NCI-H446 (cell line): Measurements from ENCODE around the gene DNAJC16.
"Not testable (repeated sequence)": the region's sequence is repeated elsewhere in the genome, so short reads cannot be mapped to it uniquely, and the experiment has no call there.

Source experiments
- DNase-seq, 2 experiments: peaks; one replicate each; lab custom pipeline; 2025; lab: John Stamatoyannopoulos, UW

Gene DNAJC16

DNA sequence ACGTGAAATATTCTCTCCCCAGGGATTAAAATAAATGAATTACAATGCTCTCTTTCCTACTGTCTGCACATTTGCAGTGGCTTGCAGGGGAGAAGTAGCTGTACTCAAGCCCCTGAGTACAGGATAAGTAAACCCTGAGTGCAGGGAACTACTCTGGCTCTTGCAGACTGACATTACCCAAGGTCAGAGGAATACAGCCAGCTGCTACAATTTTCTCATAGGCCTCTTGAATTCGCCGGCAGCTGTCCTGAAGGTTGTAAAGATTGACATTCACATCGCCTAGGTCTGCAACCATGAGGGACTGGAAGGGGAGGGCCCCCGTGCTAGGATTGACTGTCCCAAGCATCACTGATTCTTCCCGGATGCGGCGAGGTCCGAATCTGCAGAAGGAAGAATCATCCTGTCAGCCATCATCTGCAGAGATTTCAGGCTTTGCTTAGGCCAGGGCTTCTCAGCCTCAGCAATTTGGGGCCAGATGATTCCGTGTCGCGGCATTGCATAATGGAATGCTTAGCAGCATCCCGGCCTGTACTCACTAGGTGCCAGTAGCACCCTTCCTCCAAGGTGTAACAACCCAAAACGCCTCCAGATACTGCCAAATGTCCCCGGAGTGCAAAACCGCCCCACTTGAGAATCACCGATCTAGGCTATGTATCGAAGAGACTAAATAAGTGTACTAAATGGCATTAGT lies 56.5 kb downstream of the DNAJC16 start:
- DNase-seq, result no peak

- no peak for DNase-seq
Measured at GRCh38 chr1:15584489-15585363, 58.1 kb downstream of the DNAJC16 start, which contains the start of gene AGMAT. AGMAT (minus strand) TSS chr1:15585051; CDS start chr1:15584967, 84 bp downstream.

DNA sequence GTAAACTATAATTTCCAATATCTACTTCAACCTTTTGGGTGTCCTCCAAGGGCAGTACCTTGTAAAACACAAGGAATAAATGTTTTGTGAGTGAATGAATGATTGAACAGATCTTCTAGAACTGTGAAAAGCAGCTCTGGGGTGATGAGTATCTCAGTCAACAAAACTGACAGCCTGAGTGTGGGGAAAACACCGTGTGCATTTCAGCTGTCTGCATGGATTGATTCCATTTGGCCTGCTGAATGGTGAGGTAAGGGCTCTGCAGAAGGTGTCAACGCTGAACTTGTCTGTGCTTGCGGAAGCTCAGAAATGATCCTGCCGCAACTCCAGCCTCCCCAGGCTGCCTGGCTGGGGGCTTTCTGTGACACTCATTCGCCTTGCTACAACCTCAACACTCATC lies 65.6 kb downstream of the DNAJC16 start:
- DNase-seq, result no peak

- no peak for DNase-seq
Measured at GRCh38 chr1:15595809-15596617, 69.4 kb downstream of the DNAJC16 start.

DNA sequence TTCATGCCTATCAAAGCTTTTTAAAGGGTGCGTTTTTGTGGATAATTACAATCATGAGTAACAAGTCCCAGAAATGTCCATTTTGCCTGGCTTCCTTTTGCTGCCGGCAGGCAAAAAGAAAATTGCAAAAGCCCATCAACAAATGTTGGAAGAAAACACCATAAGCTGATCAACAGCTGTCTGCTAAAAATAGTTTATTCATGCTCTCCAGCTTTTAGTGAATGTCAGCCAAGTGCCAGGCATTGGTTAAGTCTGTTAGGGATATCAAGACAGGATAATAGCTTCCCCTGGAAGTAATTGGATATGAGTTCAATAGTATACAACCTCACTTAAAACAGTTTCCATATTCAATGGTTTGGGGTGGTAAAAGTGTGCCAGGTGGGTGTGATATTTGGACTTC lies 71.8 kb downstream of the DNAJC16 start:
- no peak for DNase-seq

- DNase-seq, result peak; percentile 94 to 99
Measured at GRCh38 chr1:15603050-15603965, 76.7 kb downstream of the DNAJC16 start.

DNA sequence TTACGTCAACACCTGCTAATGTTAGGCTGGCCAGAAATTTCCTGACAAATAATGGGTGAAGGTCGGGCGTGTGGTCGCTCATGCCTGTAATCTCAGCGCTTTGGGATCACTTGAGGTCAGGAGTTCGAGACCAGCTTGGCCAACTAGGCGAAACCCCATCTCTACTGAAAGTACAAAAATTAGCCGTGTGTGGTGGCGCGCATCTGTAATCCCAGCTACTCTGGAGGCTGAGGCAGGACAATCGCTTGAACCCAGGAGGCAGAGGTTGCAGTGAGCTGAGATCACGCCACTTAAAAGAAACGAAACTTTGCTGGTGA lies 77.3 kb downstream of the DNAJC16 start:
- DNase-seq, result not testable (repeated sequence)

- not testable (repeated sequence) for DNase-seq
Measured at GRCh38 chr1:15604400-15604799, 77.8 kb downstream of the DNAJC16 start.

DNA sequence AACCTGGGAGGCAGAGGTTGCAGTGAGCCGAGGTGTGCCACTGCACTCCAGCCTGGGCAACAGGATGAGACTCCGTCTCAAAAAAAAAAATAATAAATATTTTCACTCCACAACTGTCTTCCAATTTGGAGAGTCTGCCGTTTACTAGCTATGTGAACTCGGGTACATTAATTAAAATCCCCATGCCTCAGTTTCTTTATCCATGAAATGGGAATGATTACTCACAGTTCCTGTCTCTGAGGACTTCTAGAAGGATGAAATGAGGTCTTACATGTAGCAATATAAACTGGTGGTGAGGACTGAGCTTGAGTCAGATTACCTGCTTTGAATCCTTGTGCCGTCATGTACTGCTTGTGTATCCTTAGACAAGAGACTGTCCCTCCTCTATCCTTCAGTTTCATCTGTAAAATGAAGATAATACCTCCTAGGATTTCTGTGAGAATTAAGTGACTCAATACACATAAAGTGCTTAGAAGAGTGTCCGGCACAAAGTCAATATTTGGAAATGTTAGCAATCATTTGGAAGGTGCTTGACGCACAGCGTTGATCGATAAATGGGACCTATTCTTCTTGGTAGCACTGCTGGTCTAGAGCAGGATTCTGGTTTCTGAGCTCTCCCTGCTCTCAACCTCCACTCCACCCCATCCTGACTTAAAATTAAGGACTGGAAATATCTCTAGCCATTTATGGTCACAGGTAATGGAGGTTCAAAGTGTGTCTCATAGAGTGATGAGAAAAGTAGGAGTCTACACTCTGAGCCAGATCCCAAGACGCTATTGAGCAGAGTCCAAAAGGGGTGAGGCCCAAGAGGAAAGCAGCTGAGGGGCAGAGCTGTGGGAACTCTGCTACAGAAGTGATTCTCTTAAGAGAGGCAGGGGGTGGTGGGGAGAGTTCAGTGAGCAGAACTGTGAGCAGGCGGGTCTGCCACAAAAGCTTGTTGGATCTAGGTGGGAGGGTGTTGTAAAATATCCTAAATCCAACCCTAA lies 79.0 kb downstream of the DNAJC16 start:
- DNase-seq, result no peak

- no peak for DNase-seq
Measured at GRCh38 chr1:15609631-15610030, 83.0 kb downstream of the DNAJC16 start.

- DNase-seq, result no peak
Measured at GRCh38 chr1:15610167-15610566, 83.5 kb downstream of the DNAJC16 start.

- DNase-seq, result no peak
Measured at GRCh38 chr1:15616373-15617172, 89.9 kb downstream of the DNAJC16 start.

- peak; percentile 95 to 99 for DNase-seq
Measured at GRCh38 chr1:15617173-15618076, 90.8 kb downstream of the DNAJC16 start, which contains the start of gene DDI2. DDI2 (plus strand) TSS chr1:15617458; CDS start chr1:15617671, 213 bp downstream.

DNA sequence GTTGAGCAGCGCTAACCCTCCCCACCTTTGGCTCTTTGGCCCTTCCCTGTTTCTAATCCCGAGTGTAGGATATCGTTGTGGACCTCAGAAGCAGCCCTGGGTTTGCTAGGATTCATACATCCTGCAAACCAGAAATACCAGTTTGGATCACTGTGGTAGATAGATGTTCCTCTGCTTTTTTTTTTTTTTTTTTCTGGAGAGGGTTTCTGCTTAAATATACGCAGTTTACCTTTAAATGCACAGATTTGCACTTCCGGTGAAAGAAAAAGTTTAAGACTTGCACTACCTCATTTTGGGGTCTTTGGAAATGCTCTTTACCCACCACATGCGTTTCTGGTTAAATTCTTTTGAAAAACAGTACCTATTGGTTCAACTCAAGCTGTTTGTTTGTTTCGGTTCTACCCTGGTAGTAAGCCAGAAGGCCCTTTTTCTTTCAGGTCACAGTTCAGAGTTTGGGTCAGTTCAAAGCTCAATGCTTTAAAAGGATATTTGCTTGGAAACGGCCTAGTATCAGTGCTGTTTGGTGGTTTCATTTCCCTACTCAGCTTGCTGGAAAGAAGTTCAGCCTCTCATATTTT lies 91.5 kb downstream of the DNAJC16 start:
- no peak for DNase-seq

- no peak for DNase-seq
Measured at GRCh38 chr1:15618655-15619525, 92.2 kb downstream of the DNAJC16 start.

GRCh38 chr1:15620155-15620545 lies 93.5 kb downstream of the DNAJC16 start:
- DNase-seq, result no peak
